Measurements from ENCODE around the gene ASNSD1.
"Not testable (repeated sequence)": the region's sequence is repeated elsewhere in the genome, so short reads cannot be mapped to it uniquely, and the experiment has no call there.

ASNSD1 gene

DNA sequence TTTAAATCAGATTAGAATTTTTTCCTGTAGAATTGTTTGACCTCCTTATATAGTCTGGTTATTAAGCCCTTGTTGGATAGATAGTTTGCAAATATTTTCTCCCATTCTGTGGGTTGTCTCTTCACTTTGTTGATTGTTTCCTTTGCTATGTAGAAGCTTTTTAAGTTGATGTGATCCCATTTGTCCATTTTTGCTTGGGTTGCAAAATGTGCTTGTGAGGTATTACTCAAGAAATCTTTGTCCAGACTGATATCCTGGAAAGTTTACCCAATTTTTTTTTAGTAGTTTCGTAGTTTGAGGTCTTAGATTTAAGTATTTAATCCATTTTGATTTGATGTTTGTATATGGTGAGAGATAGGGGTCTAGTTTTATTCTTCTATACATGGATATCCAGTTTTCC is 26.5 kb downstream of the ASNSD1 start:
- not testable (repeated sequence) for DNase-seq (ENCODE audit: low read depth)

DNA sequence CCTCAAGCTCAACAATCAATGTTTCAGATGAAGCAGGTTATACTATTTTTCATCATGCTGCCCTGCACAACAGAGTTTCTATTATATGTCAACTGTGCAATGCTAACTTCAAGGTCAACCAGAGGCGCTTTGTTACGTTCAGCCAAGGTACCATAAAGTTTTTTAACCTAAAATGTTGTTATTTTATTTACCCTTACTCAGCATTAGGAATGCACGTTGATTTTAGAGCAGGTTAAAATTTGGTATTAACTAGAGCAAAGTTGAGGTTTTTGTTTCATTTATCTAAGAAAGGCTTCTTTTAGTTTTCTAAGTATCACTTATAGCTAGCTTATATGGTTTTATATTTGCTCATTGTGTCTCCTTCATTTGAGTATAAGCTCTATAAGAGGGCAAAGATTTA is 35.0 kb downstream of the ASNSD1 start:
- no peak for DNase-seq (ENCODE audit: low read depth)

DNA sequence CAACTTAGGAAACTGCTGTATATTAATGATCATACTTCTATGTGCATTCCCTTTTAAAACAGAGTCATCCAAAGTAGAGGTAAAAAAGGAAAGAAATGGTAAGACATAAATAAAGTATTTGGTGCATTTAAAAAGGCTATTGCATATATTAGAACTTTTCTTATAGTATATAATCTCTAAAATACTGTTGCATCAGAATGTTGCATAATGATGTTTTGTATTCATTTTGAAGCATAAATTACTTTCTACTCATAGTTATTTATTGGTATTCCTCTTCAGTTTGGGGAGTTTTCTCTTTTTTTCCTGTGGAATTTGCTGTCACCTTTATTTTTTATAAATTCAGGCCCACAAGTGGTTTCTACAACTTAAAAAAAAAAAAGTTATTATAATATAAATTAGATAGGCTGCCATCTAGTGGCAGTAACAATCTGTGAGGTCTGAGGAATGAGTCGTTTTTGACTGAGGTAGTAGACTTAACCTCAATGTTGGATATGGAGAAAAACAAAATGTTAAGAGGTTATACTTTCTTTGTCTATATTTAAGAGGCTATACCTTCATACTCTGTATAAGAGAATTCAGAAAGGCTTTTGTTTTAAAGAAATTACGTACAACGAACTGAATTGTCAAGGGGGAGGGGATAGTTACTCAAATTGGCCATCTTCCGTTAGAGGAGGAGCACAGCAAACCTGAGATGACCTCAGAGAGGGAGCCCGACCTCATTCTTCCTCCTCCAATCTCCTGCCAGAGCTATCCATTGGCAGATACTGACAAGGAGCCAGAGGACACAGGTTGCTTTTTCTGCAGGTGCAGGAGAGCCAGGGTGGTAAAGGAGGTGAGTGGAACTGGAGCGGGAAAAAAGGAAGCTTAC is 37.0 kb downstream of the ASNSD1 start:
- DNase-seq (ENCODE audit: low read depth), result no peak

DNA sequence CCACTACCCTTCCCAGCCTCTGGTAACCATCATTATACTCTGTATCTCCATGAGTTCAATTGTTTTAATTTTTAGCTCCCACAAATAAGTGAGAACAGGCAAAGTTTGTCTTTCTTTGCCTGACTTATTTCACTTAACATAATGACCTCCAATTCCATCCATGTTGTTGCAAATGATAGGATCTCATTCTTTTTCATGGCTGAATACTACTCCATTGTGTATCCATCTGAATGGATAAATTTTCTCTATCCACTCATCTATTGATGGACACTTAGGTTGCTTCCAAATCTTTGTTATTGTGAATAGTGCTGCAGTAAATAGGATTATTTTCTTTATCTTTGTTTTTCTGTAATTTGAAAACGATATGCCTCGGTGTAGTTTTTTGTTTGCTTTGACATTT is 39.4 kb downstream of the ASNSD1 start:
- no peak for DNase-seq (ENCODE audit: low read depth)

DNA sequence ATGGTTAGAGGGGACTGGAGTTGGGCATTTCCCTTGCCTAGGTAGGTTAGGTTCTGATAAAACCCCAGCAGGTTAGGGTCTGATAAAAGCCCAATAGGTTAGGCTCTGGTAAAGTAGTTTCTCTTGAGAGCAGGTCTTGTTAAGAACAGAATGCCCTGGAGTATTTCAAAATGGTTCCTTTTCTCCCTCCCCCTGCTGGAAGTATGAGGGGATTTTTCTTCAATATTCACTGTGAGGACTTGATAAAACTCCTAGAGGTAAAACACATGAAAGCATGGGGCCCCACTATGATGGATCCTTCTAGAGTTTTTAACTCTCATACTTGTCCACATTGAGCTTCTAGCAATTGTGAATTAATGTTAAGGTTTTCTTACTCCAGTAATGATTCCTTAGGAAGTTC is 40.8 kb downstream of the ASNSD1 start:
- DNase-seq (ENCODE audit: low read depth), result no peak

DNA sequence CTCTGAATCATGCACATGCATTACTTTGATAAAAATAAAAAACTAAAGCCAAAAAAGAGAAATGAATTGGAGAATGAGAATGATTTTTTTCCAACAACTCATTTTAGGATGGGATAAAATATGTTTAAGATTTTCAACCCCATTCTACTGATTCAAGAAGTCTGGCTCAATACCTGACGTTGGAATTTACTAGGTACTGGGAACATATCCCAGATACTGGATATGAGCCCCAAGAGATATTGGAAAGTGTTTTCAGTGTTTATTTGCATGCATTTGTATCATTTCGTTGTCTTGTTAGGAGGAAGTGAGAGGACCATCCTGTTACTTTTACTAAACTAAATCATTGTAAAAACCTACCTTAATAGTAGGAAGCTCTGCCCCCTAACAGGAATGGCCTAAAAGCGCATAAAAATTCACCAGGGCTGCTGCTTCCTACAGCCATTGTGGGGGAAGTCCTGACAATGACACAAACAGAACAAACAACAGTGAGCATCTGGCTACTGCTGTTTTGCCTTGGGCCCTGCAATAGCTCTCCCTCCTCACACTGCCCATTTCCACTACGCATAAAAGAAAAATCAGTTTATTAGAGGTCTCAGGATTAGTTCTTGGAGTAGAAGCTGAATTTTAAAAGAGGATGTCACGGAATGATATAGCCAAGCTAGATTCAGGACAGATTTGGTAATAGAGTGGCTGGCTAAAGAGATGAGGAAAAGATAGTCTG is 48.4 kb downstream of the ASNSD1 start:
- no peak for DNase-seq (ENCODE audit: low read depth)

DNA sequence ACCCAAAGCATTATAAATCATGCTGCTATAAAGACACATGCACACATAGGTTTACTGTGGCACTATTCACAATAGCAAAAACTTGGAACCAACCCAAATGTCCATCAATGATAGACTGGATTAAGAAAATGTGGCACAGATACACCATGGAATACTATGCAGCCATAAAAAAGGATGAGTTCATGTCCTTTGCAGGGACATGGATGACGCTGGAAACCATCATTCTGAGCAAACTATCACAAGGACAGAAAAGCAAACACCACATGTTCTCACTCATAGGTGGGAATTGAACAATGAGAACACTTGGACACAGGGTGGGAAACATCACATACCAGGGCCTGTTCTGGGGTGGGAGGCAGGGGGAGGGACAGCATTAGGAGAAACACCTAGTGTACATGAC is 56.3 kb downstream of the ASNSD1 start:
- not testable (repeated sequence) for DNase-seq (ENCODE audit: low read depth)

DNA sequence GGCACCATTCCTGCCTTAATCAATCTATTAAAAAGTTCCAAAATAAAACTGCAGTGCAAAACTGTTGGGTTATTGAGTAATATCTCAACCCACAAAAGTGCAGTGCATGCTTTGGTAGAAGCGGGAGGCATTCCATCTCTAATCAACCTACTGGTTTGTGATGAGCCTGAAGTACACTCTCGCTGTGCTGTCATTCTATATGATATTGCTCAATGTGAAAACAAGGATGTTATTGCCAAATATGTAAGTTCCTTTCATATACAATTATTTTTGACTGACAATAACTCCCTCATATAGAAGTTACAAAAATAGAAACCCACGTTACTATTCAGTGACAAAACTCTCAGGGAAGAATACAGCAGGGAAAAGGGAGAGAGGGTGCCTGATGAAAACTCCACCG is 58.3 kb downstream of the ASNSD1 start:
- no peak for DNase-seq (ENCODE audit: low read depth)

Data from stimulated activated CD8-positive, alpha-beta memory T cell treated with anti-CD3 and anti-CD28 coated beads, Interleukin-12 subunit alpha, Interleukin-12 subunit beta, amount 100 ng/mL, for 1 hour (primary cell).